NCI-H2029 treated with DMSO at 0.1 percent for 48 hours (cell line): Measurements from ENCODE around the gene PKD2.
"Not testable (repeated sequence)": the region's sequence is repeated elsewhere in the genome, so short reads cannot be mapped to it uniquely, and the experiment has no call there.

ENCODE experiments used
- DNase-seq: peaks from one replicate; lab custom pipeline; 2025; lab: John Stamatoyannopoulos, UW

Gene PKD2

DNA sequence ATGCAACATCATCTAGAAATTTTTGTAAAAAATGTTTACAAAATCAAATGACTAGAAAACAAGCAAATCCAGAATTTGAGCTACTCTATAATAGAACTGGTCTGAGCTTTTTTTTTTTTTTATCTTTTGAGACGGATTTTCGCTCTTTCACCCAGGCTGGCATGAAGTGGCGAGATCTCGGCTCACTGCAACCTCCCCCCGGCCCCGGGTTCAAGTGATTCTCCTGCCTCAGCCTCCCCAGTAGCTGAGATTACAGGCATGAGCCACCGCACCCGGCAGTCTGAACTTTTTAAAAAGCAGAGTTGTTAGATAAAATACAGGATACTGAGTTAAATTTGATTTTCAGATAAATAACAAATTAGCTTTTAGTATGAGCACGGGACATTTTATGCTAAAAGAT lies 20.9 kb upstream of the PKD2 start:
- DNase-seq, result no peak

DNA sequence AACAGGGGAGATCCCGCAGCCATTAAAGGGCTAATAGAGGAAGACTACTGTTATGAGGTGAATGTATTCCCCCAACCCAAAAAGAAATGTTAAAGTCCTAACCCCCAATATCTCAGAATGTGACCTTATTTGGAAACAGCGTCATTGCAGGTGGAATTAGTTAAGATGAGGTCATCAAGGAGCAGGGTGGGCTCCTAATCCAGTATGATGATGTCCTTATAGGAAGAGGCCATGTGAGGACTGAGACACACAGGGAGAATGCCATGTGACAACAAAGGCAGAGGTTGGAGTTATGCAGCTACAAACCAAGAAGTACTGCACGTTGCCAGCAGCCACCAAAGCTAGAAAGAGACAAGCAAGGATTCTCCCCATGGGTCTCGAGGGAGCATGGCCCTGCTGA lies 17.7 kb upstream of the PKD2 start:
- no peak for DNase-seq

DNA sequence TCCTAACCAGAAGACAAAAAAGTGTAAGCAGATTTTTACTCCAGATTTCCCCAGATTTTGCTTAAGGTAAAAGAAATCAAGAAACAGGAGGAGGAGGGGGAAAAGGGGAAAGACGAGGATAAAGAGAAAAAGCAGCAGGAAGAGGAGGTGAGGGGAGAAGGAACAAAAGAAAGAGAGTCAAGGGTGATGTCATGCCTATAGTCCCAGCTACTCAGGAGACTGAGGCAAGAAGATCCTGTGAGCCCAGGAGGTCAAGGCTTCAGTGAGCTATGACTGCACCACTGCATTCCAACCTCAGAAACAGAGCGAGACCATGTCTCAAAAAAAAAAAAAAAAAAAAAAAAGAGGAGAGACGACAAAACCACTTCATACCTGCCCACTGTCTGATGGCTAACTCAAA lies 12.0 kb upstream of the PKD2 start:
- no peak for DNase-seq

DNA sequence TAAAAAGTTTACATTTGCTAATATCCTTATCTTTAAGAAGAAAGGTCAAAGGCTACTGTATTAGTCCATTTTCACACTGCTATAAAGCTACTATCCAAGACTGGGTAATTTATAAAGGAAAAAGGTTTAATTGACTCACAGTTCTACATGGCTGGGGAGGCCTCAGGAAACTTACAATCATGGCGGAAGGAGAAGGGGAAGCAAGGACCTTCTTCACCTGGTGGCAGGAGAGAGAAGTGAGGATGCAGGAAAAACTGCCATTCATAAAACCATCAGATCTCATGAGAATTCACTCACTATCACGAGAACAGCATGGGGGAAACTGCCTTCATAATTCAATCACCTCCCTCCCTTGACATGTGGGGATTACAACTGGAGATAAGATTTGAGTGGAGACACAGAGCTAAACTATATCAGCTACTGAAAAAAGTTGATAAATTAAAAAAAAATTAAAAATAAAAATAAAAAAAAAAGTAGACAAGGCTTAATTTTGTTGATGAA lies 8.2 kb upstream of the PKD2 start:
- DNase-seq, result not testable (repeated sequence)

DNA sequence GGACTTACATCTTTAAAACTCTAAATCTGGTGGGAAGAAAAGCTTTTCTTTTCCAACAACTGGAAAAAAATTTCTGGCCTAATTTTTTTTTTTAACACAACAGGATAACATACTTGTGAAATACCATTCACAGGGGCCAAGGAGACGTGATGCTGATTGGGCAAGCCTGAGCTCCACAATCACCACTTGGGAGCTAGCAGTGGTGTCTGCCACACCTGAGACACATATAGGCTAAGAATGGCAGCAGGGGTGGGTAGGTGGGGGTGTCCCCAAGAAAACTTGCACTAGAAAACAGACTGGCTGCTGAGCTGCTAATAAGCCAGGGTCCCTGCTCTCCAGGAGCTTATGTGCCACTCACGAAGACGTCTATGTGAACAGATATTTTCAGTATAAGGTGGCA lies 5.6 kb upstream of the PKD2 start:
- DNase-seq, result no peak

DNA sequence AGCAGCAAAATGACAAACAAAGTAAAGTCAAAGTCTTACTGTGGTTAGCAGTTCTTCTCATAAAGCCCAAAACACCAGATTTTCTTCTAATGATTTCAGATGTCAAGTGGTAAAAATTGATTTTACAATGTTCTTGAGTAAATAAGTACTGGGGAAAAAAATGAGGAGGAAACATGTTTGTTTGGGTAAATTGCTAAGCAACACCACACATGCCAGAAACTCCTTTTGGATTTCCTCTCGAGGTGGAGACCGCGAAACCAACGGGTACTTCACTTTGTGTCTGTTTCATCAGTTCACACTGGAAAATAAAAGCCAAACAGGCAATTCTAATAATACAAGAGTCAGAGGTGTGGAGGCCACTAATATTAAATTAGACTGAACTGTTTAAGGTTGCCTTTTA lies 4.6 kb upstream of the PKD2 start:
- no peak for DNase-seq

DNA sequence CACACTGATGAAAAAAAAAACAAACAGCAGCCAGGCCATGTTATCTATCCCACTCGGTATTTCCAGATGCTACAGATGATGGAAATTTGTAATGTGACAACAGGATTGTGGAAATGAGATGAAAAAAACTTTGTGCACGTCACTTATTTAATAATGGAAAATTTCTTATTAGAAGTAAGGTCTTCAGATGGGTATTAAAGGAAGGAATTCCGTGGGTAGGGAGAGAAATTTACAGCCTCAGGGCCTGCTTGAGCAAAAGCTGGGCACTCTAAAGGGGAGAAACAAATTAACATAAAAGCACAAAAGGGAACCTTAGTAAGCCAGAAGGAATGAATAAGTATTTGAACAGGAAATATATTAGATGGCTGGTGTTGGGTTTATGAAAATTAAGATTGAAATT lies 4.2 kb upstream of the PKD2 start:
- no peak for DNase-seq

DNA sequence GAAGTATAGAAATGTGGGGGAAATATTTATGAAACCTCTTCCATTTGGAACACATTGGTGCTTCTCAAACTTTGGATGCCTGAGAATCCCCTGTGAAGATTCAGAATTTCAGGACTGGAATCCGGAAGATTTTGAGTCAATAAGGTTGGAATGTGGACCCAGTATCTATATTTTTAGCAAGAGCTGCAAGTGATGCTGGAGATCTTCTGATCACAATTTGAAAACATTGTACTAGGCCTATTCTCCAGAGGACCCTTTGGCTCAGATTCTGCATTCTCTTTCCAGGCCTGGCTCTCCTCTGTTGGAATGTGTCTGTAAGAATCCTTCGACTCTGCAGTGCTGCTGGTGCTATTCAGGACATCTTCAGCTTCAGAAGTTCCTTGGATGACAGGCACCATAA lies 2.4 kb upstream of the PKD2 start:
- DNase-seq, result no peak

DNA sequence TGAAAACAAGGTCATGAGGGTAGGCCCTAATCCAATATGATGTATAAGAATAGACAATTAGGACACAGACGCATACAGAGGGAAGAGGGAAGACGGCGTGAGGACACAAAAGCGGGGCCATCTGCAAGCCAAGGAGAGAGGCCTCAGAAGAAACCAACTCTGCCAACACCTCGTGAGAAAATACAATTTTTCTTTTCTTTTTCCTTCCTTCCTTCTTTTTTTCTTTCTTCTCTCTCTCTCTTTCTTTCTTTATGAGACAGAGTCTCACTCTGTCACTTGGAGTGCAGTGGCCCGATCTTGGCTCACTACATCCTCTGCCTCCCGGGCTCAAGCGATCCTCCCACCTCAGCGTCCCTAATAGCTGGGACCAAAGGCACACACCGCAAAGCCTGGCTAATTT lies 1.5 kb upstream of the PKD2 start:
- no peak for DNase-seq

DNA sequence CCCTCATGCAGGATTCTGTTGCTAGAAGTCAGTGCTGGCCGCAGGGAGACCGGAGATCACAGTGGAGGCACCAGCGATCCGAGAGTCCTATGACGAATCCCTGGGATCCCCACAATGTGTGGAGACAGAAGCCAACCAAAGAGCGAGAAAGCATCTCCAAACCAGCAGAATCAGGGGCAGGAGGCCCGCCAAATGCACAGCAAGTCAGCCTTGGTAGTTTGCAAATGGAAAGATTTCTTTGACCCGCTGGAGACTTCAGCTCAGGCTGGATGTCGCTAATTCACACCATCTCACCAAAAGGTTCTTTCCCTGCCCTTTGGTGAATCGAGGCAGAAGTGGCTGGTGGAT lies 505 bp upstream of the PKD2 start:
- DNase-seq, result no peak

DNA sequence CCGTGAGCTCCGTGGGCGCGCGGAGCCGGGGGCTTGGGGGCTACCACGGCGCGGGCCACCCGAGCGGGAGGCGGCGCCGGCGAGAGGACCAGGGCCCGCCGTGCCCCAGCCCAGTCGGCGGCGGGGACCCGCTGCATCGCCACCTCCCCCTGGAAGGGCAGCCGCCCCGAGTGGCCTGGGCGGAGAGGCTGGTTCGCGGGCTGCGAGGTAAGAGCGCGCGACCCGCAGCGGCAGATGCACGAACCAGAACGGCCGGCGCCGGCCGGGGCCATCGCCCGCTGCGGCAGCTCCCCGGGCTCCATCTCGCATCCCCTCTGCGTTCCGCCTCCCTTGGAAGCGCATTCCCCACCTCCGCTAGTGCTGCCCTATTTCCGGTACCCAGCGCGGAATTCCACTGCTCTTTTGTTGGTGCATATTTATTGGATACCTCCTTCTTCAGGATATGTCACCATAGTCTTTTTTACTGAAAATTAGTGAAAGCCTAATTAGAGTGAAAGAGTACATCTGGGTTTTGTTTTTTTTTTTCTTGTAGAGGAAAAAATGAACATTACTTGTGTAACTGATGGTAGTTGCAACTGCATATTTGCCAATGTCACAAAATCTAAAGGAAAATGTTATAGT lies 797 bp downstream of the PKD2 start:
- no peak for DNase-seq

DNA sequence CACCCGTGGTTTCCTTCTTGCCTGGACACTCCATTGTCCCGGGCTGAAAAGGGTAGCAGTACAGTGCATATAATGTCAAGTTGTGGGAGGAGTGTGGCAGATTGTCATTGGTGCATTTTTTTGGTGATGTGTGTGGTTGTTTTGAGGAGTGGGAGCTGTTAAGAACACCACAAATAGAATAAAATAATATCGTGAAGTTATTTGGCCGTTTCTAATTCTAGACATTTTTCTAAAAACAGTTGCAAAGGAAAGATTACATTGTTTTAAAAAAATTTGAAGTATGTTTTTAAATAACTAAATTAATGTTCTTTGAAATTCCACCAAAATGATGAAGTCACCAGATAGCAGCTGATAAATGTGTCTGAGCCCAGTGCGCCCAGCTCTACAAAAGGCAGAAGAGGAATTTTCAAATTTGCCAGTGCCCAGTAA lies 1.3 kb downstream of the PKD2 start:
- no peak for DNase-seq

DNA sequence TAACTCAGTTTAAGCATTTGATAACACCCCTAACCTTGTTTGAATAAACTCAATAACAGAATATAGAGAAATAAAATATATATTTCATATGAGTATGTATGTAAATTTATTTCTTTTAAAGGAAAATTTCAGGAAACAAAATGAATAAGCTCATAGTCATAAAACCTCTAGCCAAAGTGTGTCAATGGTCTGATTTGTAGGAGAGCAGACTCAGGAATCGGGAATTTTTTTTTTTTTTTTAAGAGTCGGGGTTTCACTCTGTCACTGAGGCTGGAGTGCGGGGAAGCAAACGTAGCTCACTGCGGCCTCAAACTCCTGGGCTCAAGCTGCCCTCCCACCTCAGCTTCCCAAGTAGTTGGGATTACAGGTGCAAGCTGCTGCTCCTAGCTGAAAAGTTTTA lies 2.4 kb downstream of the PKD2 start:
- DNase-seq, result no peak

DNA sequence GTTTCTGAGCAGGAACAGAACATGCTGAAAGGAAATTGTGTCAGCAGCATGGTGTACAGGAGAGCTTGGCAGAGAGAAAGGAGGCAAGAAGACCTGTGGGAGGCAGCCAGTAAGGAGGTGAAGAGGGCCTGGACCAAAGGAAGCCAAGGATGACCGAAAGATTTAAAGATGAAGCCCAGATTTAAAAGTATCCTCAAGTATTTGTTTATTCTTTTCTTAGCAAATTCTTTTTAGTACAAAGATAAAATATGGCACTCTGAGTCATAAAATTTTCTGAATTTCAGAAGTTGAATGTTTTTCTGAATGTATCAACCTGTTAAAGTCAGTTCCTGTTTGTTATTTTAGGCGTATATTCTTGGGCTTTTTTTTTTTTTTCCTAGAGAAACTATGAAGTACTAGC lies 3.5 kb downstream of the PKD2 start:
- no peak for DNase-seq

DNA sequence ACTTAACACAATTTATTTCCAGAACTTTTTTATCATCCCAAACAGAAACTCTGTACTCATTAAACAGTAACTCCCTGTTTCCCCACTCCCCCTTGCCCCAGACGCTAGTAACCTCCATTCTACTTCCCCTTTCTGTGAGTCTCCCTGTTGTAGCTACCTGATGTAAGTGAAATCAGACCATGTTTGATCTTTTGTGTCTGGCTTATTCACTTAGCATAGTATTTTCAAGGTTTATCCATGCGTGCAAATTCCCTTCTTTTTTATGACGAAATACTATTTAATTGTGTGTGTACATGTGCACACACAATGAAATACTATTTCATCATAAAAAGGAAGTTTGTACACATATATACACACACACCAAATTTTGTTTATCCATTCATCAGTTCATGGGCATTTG lies 5.2 kb downstream of the PKD2 start:
- no peak for DNase-seq

DNA sequence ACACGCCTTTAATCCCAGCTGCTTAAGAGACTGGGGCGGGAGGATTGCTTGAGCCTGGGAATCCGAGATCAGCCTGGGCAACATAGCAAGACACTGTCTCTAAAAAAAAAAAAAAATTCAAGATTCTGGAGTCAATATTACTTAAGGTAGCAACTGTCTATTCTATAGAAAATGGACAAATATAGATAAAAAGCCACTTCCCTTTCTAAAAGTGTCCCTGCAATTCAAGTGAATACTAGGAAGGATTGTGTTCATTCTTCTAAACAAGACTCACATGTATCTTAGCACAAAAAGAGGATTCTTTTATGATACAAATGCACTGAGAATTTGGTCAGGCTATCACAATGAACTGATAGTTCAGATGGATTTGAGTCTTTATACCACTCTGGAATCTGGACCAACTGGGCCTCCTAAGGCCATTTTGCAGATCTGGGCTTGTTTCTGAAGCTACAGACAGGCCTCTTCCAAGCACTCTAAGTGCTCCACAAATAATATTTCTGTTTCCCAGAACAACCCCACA lies 7.0 kb downstream of the PKD2 start:
- DNase-seq, result no peak

DNA sequence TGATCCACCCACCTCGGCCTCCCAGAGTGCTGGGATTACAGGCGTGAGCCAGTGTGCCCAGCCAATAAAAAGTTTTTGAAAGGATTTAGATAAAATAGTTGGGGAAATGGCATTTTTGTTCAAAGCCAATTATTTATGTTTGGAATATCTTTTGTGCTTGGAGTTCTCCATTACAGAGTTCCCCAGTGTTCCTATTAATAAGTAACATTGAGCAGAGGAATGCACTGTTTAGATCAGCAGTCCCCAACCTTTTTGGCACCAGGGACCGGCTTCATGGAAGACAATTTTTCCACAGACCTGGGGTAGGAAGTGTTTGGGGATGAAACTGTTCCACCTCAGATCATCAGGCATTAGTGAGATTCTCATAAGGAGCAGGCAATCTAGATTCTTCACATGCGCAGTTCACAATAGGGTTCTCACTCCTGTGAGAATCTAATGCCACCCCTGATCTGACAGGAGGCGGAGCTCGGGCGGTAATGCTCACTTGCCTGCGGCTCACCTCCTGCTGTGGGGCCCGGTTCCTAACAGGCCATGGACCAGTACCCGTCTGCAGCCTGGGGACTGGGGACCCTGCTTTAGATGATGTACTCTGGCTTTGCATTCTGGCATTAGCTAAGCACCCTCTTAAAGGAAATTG lies 8.3 kb downstream of the PKD2 start:
- no peak for DNase-seq

DNA sequence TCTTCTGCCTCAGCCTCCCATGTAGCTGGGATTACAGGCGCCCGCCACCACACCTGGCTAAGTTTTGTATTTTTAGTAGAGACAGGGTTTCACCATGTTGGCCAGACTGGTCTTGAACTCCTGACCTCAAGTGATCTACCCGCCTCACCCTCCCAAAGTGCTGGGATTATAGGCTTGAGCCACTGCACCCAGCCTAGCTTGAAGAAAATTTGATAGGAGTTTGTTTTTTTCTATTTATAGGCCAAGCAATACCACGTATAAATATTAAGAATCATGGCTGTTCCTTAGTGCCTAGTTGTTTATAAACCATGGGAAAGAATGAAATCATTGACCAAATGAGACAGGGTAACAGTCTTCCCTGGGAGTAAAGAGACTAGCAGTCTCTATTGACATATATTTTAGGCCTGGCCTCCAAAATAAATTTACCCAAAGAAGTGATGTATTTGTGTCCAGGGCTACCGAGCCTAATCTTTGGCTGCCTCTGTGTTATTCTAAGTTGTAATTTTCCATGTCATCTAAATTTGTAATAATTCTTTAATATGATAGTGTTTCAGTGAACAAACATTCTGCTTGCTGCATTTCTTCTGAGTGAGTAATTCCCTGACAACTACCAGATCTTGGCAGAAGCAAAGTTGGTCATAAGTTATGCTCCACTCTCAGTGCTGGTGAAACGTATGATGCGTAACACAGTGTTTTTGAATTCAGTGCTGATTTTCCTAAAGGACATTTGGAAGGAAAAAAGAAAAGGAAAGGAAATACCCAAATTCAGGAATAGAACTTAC lies 10.3 kb downstream of the PKD2 start:
- DNase-seq, result no peak

DNA sequence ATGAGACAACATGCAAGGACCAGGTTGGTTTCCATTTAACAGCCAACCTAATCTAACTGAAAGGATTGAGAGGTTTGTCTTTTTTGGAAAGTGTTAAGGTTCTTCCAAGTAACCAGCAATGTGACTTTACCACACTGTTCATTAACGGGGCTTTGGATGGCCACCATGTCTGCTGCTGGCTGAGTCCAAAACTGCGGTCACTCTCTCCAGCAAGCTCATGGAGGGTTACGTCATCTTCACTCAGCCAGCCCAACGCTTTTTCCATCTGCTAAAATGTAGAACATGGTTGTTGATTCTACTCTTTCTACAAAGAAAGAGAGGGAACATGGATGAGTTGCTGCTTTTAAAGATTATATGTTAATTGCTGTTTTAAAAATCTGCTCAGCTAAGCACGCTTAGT lies 11.0 kb downstream of the PKD2 start:
- DNase-seq, result no peak

DNA sequence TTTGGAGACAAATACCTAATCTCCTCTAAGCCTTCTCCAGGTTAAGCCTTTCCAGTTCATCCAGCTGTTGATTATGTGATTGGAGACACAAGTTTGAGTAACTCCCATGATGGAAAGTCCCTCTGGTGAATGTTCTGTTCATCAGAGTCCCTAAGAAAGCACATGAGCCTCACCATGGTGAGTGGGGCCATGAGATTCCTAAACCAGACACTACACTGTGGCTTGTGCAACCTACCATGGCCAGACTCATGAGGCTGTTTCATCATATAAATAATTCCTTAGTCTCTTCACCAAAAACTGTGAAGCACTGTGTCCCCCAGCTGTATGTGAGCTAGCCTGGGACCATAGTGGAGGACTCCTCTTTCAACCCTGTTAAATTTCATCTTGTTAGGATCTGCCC lies 14.4 kb downstream of the PKD2 start:
- no peak for DNase-seq

DNA sequence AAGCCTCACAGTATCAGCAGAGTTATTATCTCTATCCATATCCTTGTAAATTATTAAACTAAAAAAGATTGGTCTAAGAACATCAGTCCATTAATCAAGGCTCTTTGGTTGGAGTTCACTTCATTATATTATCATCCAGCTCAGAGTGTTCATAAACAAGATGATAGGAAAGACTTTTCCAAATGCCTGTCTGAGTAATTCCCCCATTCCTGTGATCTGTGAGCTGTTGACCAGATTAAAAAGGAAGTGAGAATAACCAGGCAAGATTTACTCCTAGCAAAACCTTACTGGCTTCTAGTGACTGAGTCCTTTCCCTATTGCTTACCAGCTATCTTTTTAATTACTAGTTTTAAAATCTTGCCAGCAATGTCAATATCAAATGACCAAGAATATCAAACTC lies 14.9 kb downstream of the PKD2 start:
- no peak for DNase-seq

DNA sequence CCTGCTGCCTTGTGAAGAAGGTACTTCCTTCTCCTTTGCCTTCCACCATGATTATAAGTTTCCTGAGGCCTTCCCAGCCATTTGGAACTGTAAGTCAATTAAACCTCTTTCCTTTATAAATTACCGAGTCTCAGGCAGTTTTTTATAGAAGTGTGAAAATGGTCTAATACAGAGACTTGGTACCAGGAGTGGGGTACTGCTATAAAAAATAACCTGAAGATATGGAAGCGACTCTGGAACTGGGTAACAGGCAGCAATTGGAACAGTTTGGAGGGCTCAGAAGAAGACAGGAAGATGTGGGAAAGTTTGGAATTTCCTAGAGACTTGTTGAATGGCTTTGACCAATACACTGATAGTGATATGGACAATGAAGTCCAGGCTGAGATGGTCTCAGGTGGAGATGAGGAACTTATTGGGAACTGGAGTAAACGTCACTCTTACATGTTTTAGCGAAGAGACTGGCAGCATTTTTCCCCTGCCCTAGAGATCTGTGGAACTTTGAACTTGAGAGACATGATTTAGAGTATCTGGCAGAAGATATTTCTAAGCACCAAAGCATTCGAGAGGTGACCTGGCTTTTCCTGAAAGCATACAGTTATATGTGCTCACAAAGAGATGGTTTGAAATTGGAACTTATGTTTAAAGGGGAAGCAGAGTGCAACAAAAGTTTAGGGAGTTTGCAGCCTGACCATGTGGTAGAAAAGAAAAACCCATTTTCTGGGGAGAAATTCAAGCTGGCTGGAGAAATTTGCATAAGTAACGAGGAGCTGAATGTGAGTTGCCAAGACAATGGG lies 18.6 kb downstream of the PKD2 start:
- DNase-seq, result not testable (repeated sequence)
